Spleen (tissue), 11 donors: ENCODE results near the gene IL10. TPM values are rescaled to one million over a fixed set of nuclear protein-coding genes. Genes with fewer than 3 reads are reported as not detected.

Experiments
- DNase-seq: peaks from one replicate; pipeline ENCODE4 v3.0.0-alpha.2; 2020
- H3K27ac ChIP-seq, 8 donors: fragments of 200-600 bp; sonication (generic) in 7 of 8; 1 replicate in 4 of 8; 2 replicates in 4 of 8; pipeline versions ENCODE4 v1.5.0 to v1.8.0; 2016 to 2021; ENCODE audit warnings: inconsistent platforms in 4 of 8, mild to moderate bottlenecking in 4 of 8, moderate library complexity in 1 of 8
- H3K27me3 ChIP-seq, 7 donors: fragments of 200-600 bp; sonication (generic) in 6 of 7; replicated peaks in 1 of 7; 1 replicate in 4 of 7; 2 replicates in 3 of 7; pipeline versions ENCODE4 v1.5.0 to v1.8.0; 2016 to 2021; ENCODE audit warnings: inconsistent platforms in 3 of 7, mild to moderate bottlenecking in 1 of 7
- H3K36me3 ChIP-seq, 6 donors: fragments of 200-600 bp; sonication (generic) in 5 of 6; 1 replicate in 4 of 6; 2 replicates in 2 of 6; pipeline versions ENCODE4 v1.5.0 to v1.8.0; 2016 to 2021; ENCODE audit warnings: inconsistent platforms in 2 of 6
- H3K4me1 ChIP-seq, 6 donors: fragments of 200-600 bp; sonication (generic) in 5 of 6; 1 replicate in 3 of 6; 2 replicates in 3 of 6; pipeline versions ENCODE4 v1.5.0 to v1.8.0; 2016 to 2021; ENCODE audit warnings: inconsistent platforms in 3 of 6
- H3K4me3 ChIP-seq, 8 donors: fragments of 200-600 bp; sonication (generic) in 7 of 8; 1 replicate in 4 of 8; 2 replicates in 4 of 8; pipeline versions ENCODE4 v1.5.0 to v1.8.0; 2016 to 2021; ENCODE audit warnings: inconsistent platforms in 4 of 8, mild to moderate bottlenecking in 4 of 8, moderate library complexity in 2 of 8
- H3K9me3 ChIP-seq, 8 donors: fragments of 200-600 bp; sonication (generic) in 7 of 8; 1 replicate in 4 of 8; 2 replicates in 4 of 8; pipeline versions ENCODE4 v1.5.0 to v1.8.0; 2016 to 2021; ENCODE audit warnings: inconsistent platforms in 4 of 8
- CTCF ChIP-seq, 11 experiments: fragments of 200-600 bp in 7 of 11; fragments of 450-650 bp in 4 of 11; sonication (generic) in 4 of 11; IDR thresholded peaks in 8 of 11; conservative IDR thresholded peaks in 3 of 11; 1 replicate in 7 of 11; 2 replicates in 4 of 11; pipeline versions ENCODE4 v1.4.0 to v1.8.0; 2016 to 2021; ENCODE audit warnings: antibody characterized with exemption in 11 of 11, inconsistent platforms in 4 of 11, mild to moderate bottlenecking in 1 of 11
- POLR2A ChIP-seq, 3 donors: fragments of 450-650 bp; IDR thresholded peaks; one replicate each; pipeline ENCODE4 v1.5.1; 2017; ENCODE audit warnings: antibody characterized with exemption in 3 of 3, mild to moderate bottlenecking in 1 of 3
- POLR2AphosphoS5 ChIP-seq, 3 donors: sonication (generic); formaldehyde crosslinking; IDR thresholded peaks; one replicate each; pipeline ENCODE4 v1.5.1; 2017; ENCODE audit warnings: antibody characterized with exemption in 3 of 3
- WGBS, 5 donors: extraction: QIAGEN DNeasy Blood & Tissue Kit in 3 of 5; methylation state at CpG; one replicate each; pipeline versions ENCODE4 v1.1.5 to v1.1.7; 2013 to 2018; 5-methylcytosine and 5-hydroxymethylcytosine counted together
- intact Hi-C: fragments of 100-400 bp; cut with DNase I; formaldehyde crosslinking; loops from one replicate; pipeline ENCODE4 v1.15.0; 2023; ENCODE audit warnings: low total_unique reads
- polyA plus RNA-seq, 3 donors: library from polyadenylated mRNA; stranded (reverse); fragments of 200-250 nt; gene quantifications; one replicate each; pipeline ENCODE4 v1.2.1, GENCODE V29; 2013
- total RNA-seq, 7 donors: library from RNA; depleted of rRNA in 3 of 7; stranded (reverse); fragments of >200 nt in 3 of 7; fragmentation: NEBNext Ultra II Directional in 4 of 7; extraction: Animal tissue kit (Norgen Biotek cat#: 25700) in 4 of 7; gene quantifications; one replicate each; pipeline versions ENCODE4 v1.1.0 to v1.2.1, GENCODE V29; 2016 to 2021
- donor health status: healthy with polysubstance abuse.
- donor health status: DM: no; HTN: no; CAD: no; lungs with moderate emphysema.
- donor health status: DM: no; HTN: no; CAD: no.
- donor health status: Bipolar disorder and iron deficiency.
- donor health status: healthy.
- donor health status: DM: no; HTN: no; CAD: no.
- donor health status: DM: yes; HTN: yes; CAD: no.

The IL10 gene
- total and polyA plus RNA-seq, 10 donors = 3.0 to 23.2 (median 5.2) TPM

- peak overlapping the region in 6 of 8 donors; percentile 40 to 68 (median 60) for H3K27ac ChIP-seq
- DNase-seq = no peak
- TF ChIP-seq CTCF (IDR thresholded peaks at IDR 0.05 in 8 of 11, conservative IDR thresholded peaks at IDR 0.05 in 3 of 11) = no peak
- no peak for TF ChIP-seq POLR2A (IDR thresholded peaks at IDR 0.05)
- TF ChIP-seq POLR2AphosphoS5 (IDR thresholded peaks at IDR 0.05) = no peak
- peaks cover 5 to 51% (median 31%) of the 10 kb centered on the region in 6 donors for H3K4me1 ChIP-seq
- H3K27me3 ChIP-seq = no peaks in the 10 kb centered on the region
- H3K9me3 ChIP-seq = peaks cover 0 to 15% (median 12%) of the 10 kb centered on the region in 8 donors
- intact Hi-C loops = loop anchor here (5.0 kb wide), 1 partner anchor 97 kb away; no protein-coding TSS in a partner anchor
- 37 to 65% (median 54%) methylated on average over 2 of the region's 2 CpGs for WGBS, 5 donors
- no peak overlapping the region for H3K4me3 ChIP-seq
- no peaks in the 10 kb centered on the region for H3K36me3 ChIP-seq
Observed at GRCh38 chr1:206814716-206815341, 42.5 kb upstream of the IL10 start.

- WGBS, 5 donors = 64 to 87% (median 78%) methylated on average over 2 of the region's 2 CpGs
- Histone ChIP-seq H3K36me3 (no peaks in the 10 kb centered on the region), H3K4me3 (no peak overlapping the region), H3K27ac (no peak overlapping the region), H3K27me3 (no peaks in the 10 kb centered on the region), H3K4me1 (peaks cover 5 to 64% (median 32%) of the 10 kb centered on the region in 6 donors), H3K9me3 (peaks cover 0 to 15% (median 12%) of the 10 kb centered on the region in 8 donors)
- TF ChIP-seq POLR2A (IDR thresholded peaks at IDR 0.05) = no peak
- TF ChIP-seq POLR2AphosphoS5 (IDR thresholded peaks at IDR 0.05) = no peak
- no peak for TF ChIP-seq CTCF (IDR thresholded peaks at IDR 0.05 in 8 of 11, conservative IDR thresholded peaks at IDR 0.05 in 3 of 11)
- DNase-seq = no peak
- intact Hi-C loops = no loop called here
Observed at GRCh38 chr1:206812471-206812870, 40.2 kb upstream of the IL10 start.

- 65 to 86% (median 75%) methylated on average over 4 of the region's 4 CpGs for WGBS, 5 donors
- H3K36me3 ChIP-seq = no peaks in the 10 kb centered on the region
- H3K27me3 ChIP-seq = no peaks in the 10 kb centered on the region
- no peak for DNase-seq
- TF ChIP-seq CTCF (IDR thresholded peaks at IDR 0.05 in 8 of 11, conservative IDR thresholded peaks at IDR 0.05 in 3 of 11) (peak in 9 of 11 experiments; percentile 16 to 59 (median 33)), POLR2A (IDR thresholded peaks at IDR 0.05) (no peak), POLR2AphosphoS5 (IDR thresholded peaks at IDR 0.05) (no peak)
- H3K27ac ChIP-seq = no peak overlapping the region
- peaks cover 0 to 15% (median 12%) of the 10 kb centered on the region in 8 donors for H3K9me3 ChIP-seq
- H3K4me1 ChIP-seq = peaks cover 3 to 35% (median 13%) of the 10 kb centered on the region in 6 donors
- H3K4me3 ChIP-seq = no peak overlapping the region
- intact Hi-C loops = no loop called here
Observed at GRCh38 chr1:206809504-206810084, 37.3 kb upstream of the IL10 start.

GRCh38 chr1:206808615-206809014 is 36.3 kb upstream of the IL10 start:
- Histone ChIP-seq H3K4me1 (peaks cover 0 to 33% (median 9%) of the 10 kb centered on the region in 6 donors), H3K27me3 (no peaks in the 10 kb centered on the region), H3K36me3 (no peaks in the 10 kb centered on the region), H3K9me3 (peaks cover 0 to 15% (median 12%) of the 10 kb centered on the region in 8 donors), H3K4me3 (no peak overlapping the region), H3K27ac (no peak overlapping the region)
- 59 to 81% (median 65%) methylated on average over 2 of the region's 2 CpGs for WGBS, 5 donors
- intact Hi-C loops = no loop called here
- no peak for DNase-seq
- TF ChIP-seq POLR2AphosphoS5 (IDR thresholded peaks at IDR 0.05) = no peak
- TF ChIP-seq CTCF (IDR thresholded peaks at IDR 0.05 in 8 of 11, conservative IDR thresholded peaks at IDR 0.05 in 3 of 11) = peak; percentile 16 to 64 (median 45)
- no peak for TF ChIP-seq POLR2A (IDR thresholded peaks at IDR 0.05)
